GM12801 (cell line): ENCODE data around the gene NUP62CL.

Experiments
- TF ChIP-seq, protein P1 (sequence below): IDR thresholded peaks from one replicate; pipeline ENCODE4 v1.5.1; 2011; ENCODE audit warnings: control low read depth; ENCODE audit not compliant: insufficient read length; ENCODE audit errors: extremely low read depth

The NUP62CL gene

DNA sequence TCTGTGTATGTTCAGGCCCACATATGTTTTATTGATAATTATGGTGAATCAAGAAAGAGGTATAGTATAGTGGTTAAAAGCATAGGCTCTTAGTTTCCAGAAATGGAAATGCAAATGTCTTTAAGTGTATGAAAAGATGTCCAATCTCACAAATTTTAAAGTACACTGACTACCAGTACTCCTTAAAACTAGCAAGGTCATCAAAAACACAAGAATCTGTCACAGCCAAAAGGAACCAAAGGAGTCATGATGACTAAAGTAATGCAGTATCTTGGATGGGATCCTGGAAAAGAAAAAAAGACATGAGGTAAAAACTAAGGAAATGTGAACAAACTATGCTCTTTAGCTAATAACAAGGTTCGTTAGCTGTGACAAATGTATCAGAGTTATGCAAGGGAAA, 87.0 kb downstream of the NUP62CL start:
- TF ChIP-seq, protein P1, sequence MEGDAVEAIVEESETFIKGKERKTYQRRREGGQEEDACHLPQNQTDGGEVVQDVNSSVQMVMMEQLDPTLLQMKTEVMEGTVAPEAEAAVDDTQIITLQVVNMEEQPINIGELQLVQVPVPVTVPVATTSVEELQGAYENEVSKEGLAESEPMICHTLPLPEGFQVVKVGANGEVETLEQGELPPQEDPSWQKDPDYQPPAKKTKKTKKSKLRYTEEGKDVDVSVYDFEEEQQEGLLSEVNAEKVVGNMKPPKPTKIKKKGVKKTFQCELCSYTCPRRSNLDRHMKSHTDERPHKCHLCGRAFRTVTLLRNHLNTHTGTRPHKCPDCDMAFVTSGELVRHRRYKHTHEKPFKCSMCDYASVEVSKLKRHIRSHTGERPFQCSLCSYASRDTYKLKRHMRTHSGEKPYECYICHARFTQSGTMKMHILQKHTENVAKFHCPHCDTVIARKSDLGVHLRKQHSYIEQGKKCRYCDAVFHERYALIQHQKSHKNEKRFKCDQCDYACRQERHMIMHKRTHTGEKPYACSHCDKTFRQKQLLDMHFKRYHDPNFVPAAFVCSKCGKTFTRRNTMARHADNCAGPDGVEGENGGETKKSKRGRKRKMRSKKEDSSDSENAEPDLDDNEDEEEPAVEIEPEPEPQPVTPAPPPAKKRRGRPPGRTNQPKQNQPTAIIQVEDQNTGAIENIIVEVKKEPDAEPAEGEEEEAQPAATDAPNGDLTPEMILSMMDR = no peak

DNA sequence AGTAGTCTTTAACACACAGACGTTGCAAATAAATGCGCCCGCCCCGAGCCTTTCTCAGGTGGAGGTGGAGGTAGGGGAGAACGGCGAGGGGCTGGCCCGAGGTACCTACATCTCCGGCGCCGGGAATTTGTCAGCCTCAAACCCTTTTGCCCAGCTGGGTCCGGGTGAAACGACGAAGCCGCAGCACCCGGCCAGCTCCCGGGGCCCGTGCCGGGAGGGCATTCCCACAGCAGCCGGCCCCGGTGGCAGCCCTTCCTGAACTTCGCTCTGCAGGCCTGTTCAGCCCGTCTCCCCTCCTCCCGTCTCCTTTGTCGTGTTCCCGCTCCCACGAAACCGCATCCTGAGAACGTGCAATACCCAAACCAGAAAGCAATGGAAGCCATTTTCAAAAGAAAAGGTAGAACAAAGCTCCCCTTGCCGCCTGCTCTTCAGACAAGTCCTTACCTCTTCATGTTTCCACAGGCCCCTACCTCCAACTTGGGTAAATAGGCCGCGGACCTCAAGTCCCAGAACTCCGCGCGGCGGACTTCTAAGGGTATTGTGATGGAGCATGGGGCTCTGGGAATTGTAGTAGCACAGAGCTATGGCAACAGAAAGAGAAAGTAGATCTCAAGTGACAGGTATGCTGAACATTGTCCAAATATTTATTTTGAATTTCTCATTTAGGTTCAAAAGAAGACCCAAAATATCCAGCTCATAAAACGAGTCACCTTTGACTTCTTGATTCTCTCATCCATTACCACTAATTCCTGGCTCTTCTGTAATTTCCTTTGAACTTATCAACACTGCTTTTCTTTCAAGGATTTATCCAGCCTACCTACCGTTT, 87.7 kb downstream of the NUP62CL start, which contains the start of gene RBM41:
Gene RBM41, minus strand, starts transcription at position 501 of the 826 bp plus-strand sequence. Its CDS starts 49 bp downstream, at position 452.
- TF ChIP-seq, protein P1 = no peak

DNA sequence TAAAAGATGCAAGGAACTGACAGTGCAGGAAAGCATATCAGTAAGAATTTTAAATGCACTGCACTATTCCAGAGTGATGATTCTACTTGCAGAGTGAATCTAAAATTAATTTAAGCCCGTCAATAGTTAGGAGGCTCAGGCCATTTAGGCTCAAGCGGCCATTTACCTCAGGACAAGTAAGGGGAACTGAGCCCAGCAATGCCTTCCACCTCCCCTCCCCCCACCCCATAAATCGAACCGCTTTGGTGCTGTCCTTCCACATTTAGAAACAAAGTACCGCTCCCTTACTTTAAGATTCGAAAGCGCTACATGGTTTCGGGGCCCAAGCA, 88.3 kb downstream of the NUP62CL start:
- TF ChIP-seq, protein P1 = no peak

DNA sequence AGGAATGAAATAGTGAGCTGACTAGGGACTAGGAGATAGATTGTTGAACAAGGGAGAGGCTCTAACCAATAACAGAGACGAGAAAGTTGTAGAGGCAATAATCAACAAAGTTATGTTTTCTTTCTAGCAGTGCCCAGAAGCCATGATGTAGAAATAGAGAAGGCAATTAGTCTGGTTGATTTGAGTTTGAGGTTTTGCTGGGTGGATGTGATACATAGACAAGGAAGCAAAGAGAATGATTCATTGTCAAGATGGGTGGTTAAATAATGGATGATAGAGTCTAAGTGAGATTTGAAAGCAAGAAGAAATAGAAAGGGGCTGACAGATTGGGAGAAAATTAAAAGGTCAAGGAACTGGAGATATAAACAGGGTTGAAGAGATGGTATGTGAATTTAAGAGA, 98.8 kb downstream of the NUP62CL start:
- TF ChIP-seq, protein P1 = no peak

DNA sequence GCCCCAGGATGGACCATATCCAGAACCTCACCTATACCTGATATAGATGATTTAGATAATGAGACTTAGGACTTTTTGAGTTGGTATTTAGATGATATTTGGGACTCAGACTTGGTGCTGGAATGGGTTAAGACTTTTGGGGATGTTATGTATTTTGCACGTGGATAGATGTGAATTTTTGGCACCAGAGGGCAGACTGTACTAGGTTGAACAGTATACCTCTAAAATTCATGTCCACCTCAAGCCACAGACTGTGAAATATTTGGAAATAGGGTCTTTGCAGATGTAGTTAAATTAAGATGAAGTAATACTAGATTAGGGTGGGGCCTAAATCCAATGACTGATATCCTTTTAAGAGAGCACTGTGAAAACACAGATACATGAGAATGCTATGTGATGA, 103.3 kb downstream of the NUP62CL start:
- TF ChIP-seq, protein P1 = no peak

DNA sequence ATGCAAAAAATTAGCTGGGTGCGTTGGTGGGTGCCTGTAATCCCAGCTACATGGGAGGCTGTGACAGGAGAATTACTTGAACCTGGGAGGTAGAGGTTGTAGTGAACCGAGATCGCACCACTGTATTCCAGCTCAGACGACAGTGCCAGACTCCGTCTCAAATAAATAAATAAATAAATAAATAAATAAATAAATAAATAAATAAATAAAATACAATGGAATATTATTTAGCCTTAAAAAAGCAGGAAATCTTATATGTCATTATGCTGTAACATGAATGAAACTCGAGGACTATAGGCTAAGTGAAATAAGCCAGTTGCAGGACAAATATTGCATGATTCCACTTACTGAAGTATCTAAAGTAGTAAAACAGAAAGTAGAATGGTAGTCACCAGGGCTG, 130.1 kb downstream of the NUP62CL start:
- TF ChIP-seq, protein P1 = no peak
